DND-41 (cell line): ENCODE data around the gene FBXO46.

Experiments used
- EZH2 ChIP-seq: IDR thresholded peaks from 3 replicates; pipeline ENCODE4 v1.6.1; 2012; ENCODE audit warnings: borderline replicate concordance, low read depth, mild to moderate bottlenecking, moderate library complexity, low read length, inconsistent platforms; ENCODE audit not compliant: severe bottlenecking
- TF ChIP-seq, protein P1 (sequence below): IDR thresholded peaks from 2 replicates; pipeline ENCODE4 v1.5.1; 2012; ENCODE audit warnings: borderline replicate concordance, low read length, moderate library complexity, mild to moderate bottlenecking; ENCODE audit not compliant: poor library complexity, severe bottlenecking; ENCODE audit errors: extremely low read depth

DNA sequence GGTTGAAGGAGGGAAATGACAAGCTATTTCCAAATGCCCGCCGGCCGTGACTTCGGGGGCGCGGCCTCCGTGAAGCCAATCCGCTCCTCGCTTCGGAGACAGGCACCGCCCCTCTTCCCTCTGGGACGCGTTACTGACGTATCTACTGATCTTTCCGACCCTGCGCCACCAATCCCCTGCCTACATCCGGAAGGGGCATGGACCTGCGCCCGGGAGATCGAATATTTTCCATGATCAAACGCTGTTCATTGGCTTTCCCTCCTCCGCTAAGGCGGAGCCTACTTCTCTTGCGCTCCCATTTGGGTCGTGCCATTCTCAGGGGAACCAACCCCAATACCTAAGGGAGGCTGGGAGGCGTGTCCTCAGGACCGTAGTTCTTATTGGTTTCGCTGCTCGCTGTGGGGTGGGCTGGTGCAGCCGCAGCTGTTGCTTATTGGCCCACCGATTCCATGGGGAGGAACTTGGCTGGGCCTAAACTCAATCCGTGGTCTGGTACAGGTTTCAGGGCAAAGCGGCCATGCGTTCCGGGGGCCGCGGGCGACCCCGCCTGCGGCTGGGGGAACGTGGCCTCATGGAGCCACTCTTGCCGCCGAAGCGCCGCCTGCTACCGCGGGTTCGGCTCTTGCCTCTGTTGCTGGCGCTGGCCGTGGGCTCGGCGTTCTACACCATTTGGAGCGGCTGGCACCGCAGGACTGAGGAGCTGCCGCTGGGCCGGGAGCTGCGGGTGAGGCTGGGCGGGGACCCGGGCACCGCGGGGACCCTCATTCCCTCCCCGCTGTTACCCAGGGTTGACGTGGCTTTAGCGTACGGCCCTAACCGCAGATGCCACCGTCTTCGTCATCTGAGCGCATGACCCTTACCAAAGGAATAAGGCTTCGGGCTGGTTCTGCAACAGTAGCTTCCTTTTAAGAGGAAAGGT lies 38.2 kb downstream of the FBXO46 start, which contains the start of gene QPCTL:
- TF ChIP-seq, protein P1, sequence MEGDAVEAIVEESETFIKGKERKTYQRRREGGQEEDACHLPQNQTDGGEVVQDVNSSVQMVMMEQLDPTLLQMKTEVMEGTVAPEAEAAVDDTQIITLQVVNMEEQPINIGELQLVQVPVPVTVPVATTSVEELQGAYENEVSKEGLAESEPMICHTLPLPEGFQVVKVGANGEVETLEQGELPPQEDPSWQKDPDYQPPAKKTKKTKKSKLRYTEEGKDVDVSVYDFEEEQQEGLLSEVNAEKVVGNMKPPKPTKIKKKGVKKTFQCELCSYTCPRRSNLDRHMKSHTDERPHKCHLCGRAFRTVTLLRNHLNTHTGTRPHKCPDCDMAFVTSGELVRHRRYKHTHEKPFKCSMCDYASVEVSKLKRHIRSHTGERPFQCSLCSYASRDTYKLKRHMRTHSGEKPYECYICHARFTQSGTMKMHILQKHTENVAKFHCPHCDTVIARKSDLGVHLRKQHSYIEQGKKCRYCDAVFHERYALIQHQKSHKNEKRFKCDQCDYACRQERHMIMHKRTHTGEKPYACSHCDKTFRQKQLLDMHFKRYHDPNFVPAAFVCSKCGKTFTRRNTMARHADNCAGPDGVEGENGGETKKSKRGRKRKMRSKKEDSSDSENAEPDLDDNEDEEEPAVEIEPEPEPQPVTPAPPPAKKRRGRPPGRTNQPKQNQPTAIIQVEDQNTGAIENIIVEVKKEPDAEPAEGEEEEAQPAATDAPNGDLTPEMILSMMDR, result no peak
- TF ChIP-seq EZH2, result no peak
